ENCODE measurements around the gene COMT.
A peak's percentile ranks its signal among the peaks of the same experiment; 100 is the strongest.

Gene COMT

GRCh38 chr22:19903031-19903430 lies 38.5 kb upstream of the COMT start:
- H3K36me3 ChIP-seq (ENCODE audit: control insufficient read depth in 1 of 2, insufficient read depth in 2 of 2, low read length in 2 of 2): no peaks in the 10 kb centered on the region
- no peak overlapping the region for H3K4ac ChIP-seq (ENCODE audit: low read depth, low read length)
- no peak overlapping the region for H2AK5ac ChIP-seq (ENCODE audit: low read length)
- no peak overlapping the region for H3K18ac ChIP-seq (ENCODE audit: low read length)
- H3K79me2 ChIP-seq (ENCODE audit: control insufficient read depth, insufficient read depth, low read length, poor library complexity): no peaks in the 10 kb centered on the region
- H3K27ac ChIP-seq (ENCODE audit: low read depth, low read length): no peak overlapping the region
- H4K91ac ChIP-seq (ENCODE audit: low read depth, low read length): peak overlapping the region; percentile 45
- H4K8ac ChIP-seq (ENCODE audit: low read depth, low read length): peak overlapping the region; percentile 20
- peak overlapping the region; percentile 57 for H3K14ac ChIP-seq (ENCODE audit: low read length)
- no peak overlapping the region for H3K23ac ChIP-seq (ENCODE audit: low read length)
- H2AFZ ChIP-seq (ENCODE audit: insufficient read depth, low read length, poor library complexity): no peak overlapping the region
- H3K4me3 ChIP-seq (ENCODE audit: low read depth, low read length): no peak overlapping the region
- H4K12ac ChIP-seq (ENCODE audit: low read depth, low read length): no peak overlapping the region
- no peak for DNase-seq
- H2BK5ac ChIP-seq (ENCODE audit: low read depth, low read length, poor library complexity): no peak overlapping the region
- H2BK120ac ChIP-seq (ENCODE audit: insufficient read depth, low read length, poor library complexity): peak overlapping the region; percentile 19
- H3K4me2 ChIP-seq (ENCODE audit: low read length): no peak overlapping the region
- no peak overlapping the region for H3K9ac ChIP-seq (ENCODE audit: low read length)
- WGBS (ENCODE audit: extremely low coverage, insufficient coverage, insufficient read length): no CpG with 5 or more reads among the region's 9 CpGs
- H3K27me3 ChIP-seq (ENCODE audit: insufficient read depth, low read length): no peaks in the 10 kb centered on the region
- H3K4me1 ChIP-seq (ENCODE audit: control insufficient read depth in 1 of 2, insufficient read depth in 2 of 2, low read length in 2 of 2): peaks cover 17 to 22% of the 10 kb centered on the region in 2 experiments
- H3K9me3 ChIP-seq (ENCODE audit: insufficient read depth, low read depth, low read length): no peaks in the 10 kb centered on the region
- H2BK12ac ChIP-seq (ENCODE audit: low read length): peak overlapping the region; percentile 59
- H3K79me1 ChIP-seq (ENCODE audit: low read length): peaks cover 9% of the 10 kb centered on the region

- H4K91ac ChIP-seq (ENCODE audit: low read depth, low read length): peak overlapping the region; percentile 45
- H3K4me3 ChIP-seq (ENCODE audit: low read depth, low read length): no peak overlapping the region
- H3K79me2 ChIP-seq (ENCODE audit: control insufficient read depth, insufficient read depth, low read length, poor library complexity): no peaks in the 10 kb centered on the region
- H3K9ac ChIP-seq (ENCODE audit: low read length): no peak overlapping the region
- H3K4ac ChIP-seq (ENCODE audit: low read depth, low read length): no peak overlapping the region
- no peak overlapping the region for H4K8ac ChIP-seq (ENCODE audit: low read depth, low read length)
- H3K4me2 ChIP-seq (ENCODE audit: low read length): no peak overlapping the region
- no peak overlapping the region for H3K23ac ChIP-seq (ENCODE audit: low read length)
- no peaks in the 10 kb centered on the region for H3K36me3 ChIP-seq (ENCODE audit: control insufficient read depth in 1 of 2, insufficient read depth in 2 of 2, low read length in 2 of 2)
- no CpG with 5 or more reads among the region's 12 CpGs for WGBS (ENCODE audit: extremely low coverage, insufficient coverage, insufficient read length)
- peaks cover 9% of the 10 kb centered on the region for H3K79me1 ChIP-seq (ENCODE audit: low read length)
- DNase-seq: no peak
- H3K27me3 ChIP-seq (ENCODE audit: insufficient read depth, low read length): no peaks in the 10 kb centered on the region
- H3K27ac ChIP-seq (ENCODE audit: low read depth, low read length): no peak overlapping the region
- H2AFZ ChIP-seq (ENCODE audit: insufficient read depth, low read length, poor library complexity): no peak overlapping the region
- H3K4me1 ChIP-seq (ENCODE audit: control insufficient read depth in 1 of 2, insufficient read depth in 2 of 2, low read length in 2 of 2): peaks cover 17 to 21% of the 10 kb centered on the region in 2 experiments
- no peak overlapping the region for H4K12ac ChIP-seq (ENCODE audit: low read depth, low read length)
- H2AK5ac ChIP-seq (ENCODE audit: low read length): no peak overlapping the region
- peak overlapping the region; percentile 59 for H2BK12ac ChIP-seq (ENCODE audit: low read length)
- H3K9me3 ChIP-seq (ENCODE audit: insufficient read depth, low read depth, low read length): no peaks in the 10 kb centered on the region
- peak overlapping the region; percentile 19 for H2BK120ac ChIP-seq (ENCODE audit: insufficient read depth, low read length, poor library complexity)
- peak overlapping the region; percentile 19 for H3K18ac ChIP-seq (ENCODE audit: low read length)
- H2BK5ac ChIP-seq (ENCODE audit: low read depth, low read length, poor library complexity): no peak overlapping the region
- peak overlapping the region; percentile 4 for H3K14ac ChIP-seq (ENCODE audit: low read length)
Observed at GRCh38 chr22:19903513-19903912, 38.1 kb upstream of the COMT start.

DNA sequence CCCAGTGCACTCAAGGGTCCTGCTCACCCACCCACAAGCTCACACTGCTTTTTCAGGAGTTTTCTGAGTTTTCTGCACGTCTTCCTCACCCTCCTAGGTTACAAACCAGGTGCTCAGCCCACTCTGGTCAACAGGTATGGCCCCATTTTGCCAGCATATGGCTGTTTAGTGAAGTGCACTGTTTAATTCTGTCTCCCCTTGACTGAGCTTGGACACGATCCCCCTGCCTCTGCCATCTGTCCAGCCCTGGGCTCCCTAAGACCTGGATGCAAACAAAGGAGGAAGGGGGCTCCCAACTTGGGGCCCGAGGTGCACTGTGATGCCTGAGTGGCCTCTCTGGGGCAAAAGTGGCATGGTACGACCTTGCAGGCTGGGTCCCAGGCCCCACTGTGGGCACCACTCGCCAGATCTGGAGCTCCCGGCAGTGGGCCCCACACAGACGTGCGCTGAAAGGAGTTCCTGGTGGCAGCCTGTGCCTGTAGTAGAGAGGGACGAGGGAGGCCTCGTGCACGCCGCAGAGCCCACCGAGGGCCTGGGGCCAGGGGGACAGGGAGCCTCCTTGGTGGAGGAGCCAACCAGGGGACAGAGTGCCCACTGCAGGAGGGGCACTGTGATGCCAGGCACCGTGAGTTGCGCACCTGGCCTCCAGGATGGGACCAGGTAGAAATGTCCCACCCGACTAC lies 37.3 kb upstream of the COMT start:
- no peak overlapping the region for H4K12ac ChIP-seq (ENCODE audit: low read depth, low read length)
- H3K9me3 ChIP-seq (ENCODE audit: insufficient read depth, low read depth, low read length): no peaks in the 10 kb centered on the region
- H4K8ac ChIP-seq (ENCODE audit: low read depth, low read length): no peak overlapping the region
- H2BK120ac ChIP-seq (ENCODE audit: insufficient read depth, low read length, poor library complexity): peak overlapping the region; percentile 19
- no peak overlapping the region for H3K4me2 ChIP-seq (ENCODE audit: low read length)
- WGBS (ENCODE audit: extremely low coverage, insufficient coverage, insufficient read length): no CpG with 5 or more reads among the region's 16 CpGs
- H3K4me1 ChIP-seq (ENCODE audit: control insufficient read depth in 1 of 2, insufficient read depth in 2 of 2, low read length in 2 of 2): peaks cover 17% of the 10 kb centered on the region in 2 experiments
- no peak overlapping the region for H3K9ac ChIP-seq (ENCODE audit: low read length)
- H2AK5ac ChIP-seq (ENCODE audit: low read length): peak overlapping the region; percentile 56
- H4K91ac ChIP-seq (ENCODE audit: low read depth, low read length): peak overlapping the region; percentile 45
- no peak overlapping the region for H3K27ac ChIP-seq (ENCODE audit: low read depth, low read length)
- H3K27me3 ChIP-seq (ENCODE audit: insufficient read depth, low read length): no peaks in the 10 kb centered on the region
- no peaks in the 10 kb centered on the region for H3K79me2 ChIP-seq (ENCODE audit: control insufficient read depth, insufficient read depth, low read length, poor library complexity)
- no peak for DNase-seq
- H3K4me3 ChIP-seq (ENCODE audit: low read depth, low read length): no peak overlapping the region
- H3K4ac ChIP-seq (ENCODE audit: low read depth, low read length): no peak overlapping the region
- H2AFZ ChIP-seq (ENCODE audit: insufficient read depth, low read length, poor library complexity): no peak overlapping the region
- no peak overlapping the region for H3K23ac ChIP-seq (ENCODE audit: low read length)
- H2BK12ac ChIP-seq (ENCODE audit: low read length): peak overlapping the region; percentile 59
- H2BK5ac ChIP-seq (ENCODE audit: low read depth, low read length, poor library complexity): no peak overlapping the region
- peaks cover 10% of the 10 kb centered on the region for H3K79me1 ChIP-seq (ENCODE audit: low read length)
- no peaks in the 10 kb centered on the region for H3K36me3 ChIP-seq (ENCODE audit: control insufficient read depth in 1 of 2, insufficient read depth in 2 of 2, low read length in 2 of 2)
- H3K18ac ChIP-seq (ENCODE audit: low read length): no peak overlapping the region
- H3K14ac ChIP-seq (ENCODE audit: low read length): peak overlapping the region; percentile 46

DNA sequence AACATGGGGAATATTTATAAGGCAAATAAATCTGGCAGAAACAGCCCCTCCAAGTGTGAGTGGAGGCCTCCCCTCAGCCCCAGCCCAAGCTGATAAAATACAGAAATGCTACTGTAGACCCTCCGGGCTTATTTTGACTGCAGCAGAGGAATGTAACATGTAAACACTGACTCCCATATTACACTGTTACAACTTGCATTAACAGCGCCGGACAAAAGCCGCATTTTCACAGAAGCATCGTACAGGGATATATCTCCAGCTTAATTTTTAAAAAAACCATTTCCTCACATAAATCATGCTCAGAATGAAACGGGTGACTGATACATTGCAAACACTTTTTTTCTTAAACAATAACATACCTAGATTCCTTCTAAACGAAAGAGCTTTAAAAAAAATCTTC lies 36.6 kb upstream of the COMT start:
- H2AK5ac ChIP-seq (ENCODE audit: low read length): no peak overlapping the region
- H2AFZ ChIP-seq (ENCODE audit: insufficient read depth, low read length, poor library complexity): no peak overlapping the region
- no peaks in the 10 kb centered on the region for H3K79me2 ChIP-seq (ENCODE audit: control insufficient read depth, insufficient read depth, low read length, poor library complexity)
- H2BK120ac ChIP-seq (ENCODE audit: insufficient read depth, low read length, poor library complexity): no peak overlapping the region
- H3K18ac ChIP-seq (ENCODE audit: low read length): no peak overlapping the region
- H3K79me1 ChIP-seq (ENCODE audit: low read length): peaks cover 14% of the 10 kb centered on the region
- peaks cover 4% of the 10 kb centered on the region for H3K9me3 ChIP-seq (ENCODE audit: insufficient read depth, low read depth, low read length)
- H2BK5ac ChIP-seq (ENCODE audit: low read depth, low read length, poor library complexity): no peak overlapping the region
- no peak overlapping the region for H3K23ac ChIP-seq (ENCODE audit: low read length)
- no peaks in the 10 kb centered on the region for H3K27me3 ChIP-seq (ENCODE audit: insufficient read depth, low read length)
- H3K4me1 ChIP-seq (ENCODE audit: control insufficient read depth in 1 of 2, insufficient read depth in 2 of 2, low read length in 2 of 2): peaks cover 17% of the 10 kb centered on the region in 2 experiments
- no peak for DNase-seq
- H4K91ac ChIP-seq (ENCODE audit: low read depth, low read length): no peak overlapping the region
- no peak overlapping the region for H3K27ac ChIP-seq (ENCODE audit: low read depth, low read length)
- no peak overlapping the region for H4K8ac ChIP-seq (ENCODE audit: low read depth, low read length)
- no peak overlapping the region for H3K9ac ChIP-seq (ENCODE audit: low read length)
- no peak overlapping the region for H3K4me2 ChIP-seq (ENCODE audit: low read length)
- no peak overlapping the region for H3K4me3 ChIP-seq (ENCODE audit: low read depth, low read length)
- H4K12ac ChIP-seq (ENCODE audit: low read depth, low read length): no peak overlapping the region
- no peak overlapping the region for H3K4ac ChIP-seq (ENCODE audit: low read depth, low read length)
- H3K36me3 ChIP-seq (ENCODE audit: control insufficient read depth in 1 of 2, insufficient read depth in 2 of 2, low read length in 2 of 2): no peaks in the 10 kb centered on the region
- no peak overlapping the region for H3K14ac ChIP-seq (ENCODE audit: low read length)
- no peak overlapping the region for H2BK12ac ChIP-seq (ENCODE audit: low read length)
- 100% methylated on average over 1 of the region's 7 CpGs for WGBS (ENCODE audit: extremely low coverage, insufficient coverage, insufficient read length)
